Activated naive CD4-positive, alpha-beta T cell treated with anti-CD3 and anti-CD28 coated beads, Interleukin-2, amount 10 ng/mL, durations not matched to agents 7 days and 5 days (primary cell): ENCODE data around the gene CASP5.
"Not testable (repeated sequence)": the region's sequence is repeated elsewhere in the genome, so short reads cannot be mapped to it uniquely, and the experiment has no call there.

Experiments used
- CTCF ChIA-PET: fragments of 350-600 bp; sonication (Branson Sonifier 250); formaldehyde crosslinking; loops from one replicate; lab custom pipeline; 2021; ENCODE audit warnings: antibody characterized with exemption; lab: Charles Lee
- DNase-seq: peaks from one replicate; pipeline ENCODE4 v3.0.0-alpha.2; 2020
- H3K27ac Mint-ChIP-seq: one replicate; pipeline ENCODE4 v1.8.0; 2021; ENCODE audit warnings: mild to moderate bottlenecking, moderate library complexity, mixed read lengths
- H3K27me3 Mint-ChIP-seq: one replicate; pipeline ENCODE4 v1.8.0; 2021; ENCODE audit warnings: mild to moderate bottlenecking, mixed read lengths
- H3K36me3 Mint-ChIP-seq: one replicate; pipeline ENCODE4 v1.8.0; 2021; ENCODE audit warnings: mixed read lengths
- H3K4me1 Mint-ChIP-seq: one replicate; pipeline ENCODE4 v1.8.0; 2021; ENCODE audit warnings: mixed read lengths
- H3K4me3 Mint-ChIP-seq: one replicate; pipeline ENCODE4 v1.8.0; 2021; ENCODE audit warnings: mild to moderate bottlenecking, moderate library complexity, mixed read lengths
- H3K9me3 Mint-ChIP-seq: one replicate; pipeline ENCODE4 v1.8.0; 2021; ENCODE audit warnings: mixed read lengths

CASP5 gene

DNA sequence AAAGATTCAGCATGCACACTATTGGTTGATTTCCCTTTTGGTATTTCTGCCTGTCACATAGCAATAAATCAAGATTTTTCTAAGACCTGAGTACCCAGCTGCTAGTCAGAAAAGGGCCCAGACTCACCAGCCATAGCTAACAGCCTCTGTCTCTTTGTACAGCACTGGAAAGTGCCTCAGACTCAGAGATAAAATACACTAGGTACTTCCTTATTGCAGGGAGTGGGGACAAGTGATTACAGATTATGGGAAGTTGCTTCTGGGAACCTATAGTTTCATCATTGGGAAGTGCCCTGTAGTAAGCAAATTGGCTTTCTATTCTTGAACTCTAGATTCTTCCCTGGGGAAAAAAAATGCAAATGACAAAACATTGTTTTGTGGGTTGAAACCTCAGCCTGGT is at the start of gene CASP5:
TSS of gene CASP5 (minus strand) at position 166 of the 400 bp plus-strand sequence. CDS start at position 134, 32 bp downstream.
- H3K27ac Mint-ChIP-seq: no peak within 1 kb of the TSS
- DNase-seq: no peak
- peaks cover 6% of the 10 kb centered on the region for H3K4me1 Mint-ChIP-seq
- no peak within 1 kb of the TSS for H3K4me3 Mint-ChIP-seq
- CTCF ChIA-PET: no interaction called here
- peaks cover 3% of the 10 kb centered on the region for H3K9me3 Mint-ChIP-seq
- no peaks in the 10 kb centered on the region for H3K27me3 Mint-ChIP-seq
- H3K36me3 Mint-ChIP-seq: peaks cover 34% of the 10 kb centered on the region

DNA sequence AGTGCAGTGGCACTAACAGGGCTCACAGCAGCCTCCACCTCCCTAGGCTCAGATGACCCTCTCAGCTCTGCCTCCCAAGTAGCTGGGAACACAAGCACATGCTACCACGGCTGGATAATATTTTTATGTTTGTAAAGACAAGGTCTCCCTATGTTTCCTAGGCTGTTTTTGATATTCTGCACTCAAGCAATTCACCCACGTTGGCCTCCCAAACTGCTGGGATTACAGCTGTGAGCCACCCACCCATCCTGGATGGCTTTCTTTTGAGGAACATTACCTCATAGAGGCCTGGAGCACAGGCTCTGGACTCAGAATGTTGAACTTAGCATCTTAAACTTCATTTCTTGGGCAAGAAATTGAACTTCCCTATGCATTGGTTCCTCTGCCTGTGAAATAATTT is 49.1 kb upstream of the CASP5 start:
- H3K27me3 Mint-ChIP-seq, H3K4me3 Mint-ChIP-seq, CTCF ChIA-PET: not testable (repeated sequence)

DNA sequence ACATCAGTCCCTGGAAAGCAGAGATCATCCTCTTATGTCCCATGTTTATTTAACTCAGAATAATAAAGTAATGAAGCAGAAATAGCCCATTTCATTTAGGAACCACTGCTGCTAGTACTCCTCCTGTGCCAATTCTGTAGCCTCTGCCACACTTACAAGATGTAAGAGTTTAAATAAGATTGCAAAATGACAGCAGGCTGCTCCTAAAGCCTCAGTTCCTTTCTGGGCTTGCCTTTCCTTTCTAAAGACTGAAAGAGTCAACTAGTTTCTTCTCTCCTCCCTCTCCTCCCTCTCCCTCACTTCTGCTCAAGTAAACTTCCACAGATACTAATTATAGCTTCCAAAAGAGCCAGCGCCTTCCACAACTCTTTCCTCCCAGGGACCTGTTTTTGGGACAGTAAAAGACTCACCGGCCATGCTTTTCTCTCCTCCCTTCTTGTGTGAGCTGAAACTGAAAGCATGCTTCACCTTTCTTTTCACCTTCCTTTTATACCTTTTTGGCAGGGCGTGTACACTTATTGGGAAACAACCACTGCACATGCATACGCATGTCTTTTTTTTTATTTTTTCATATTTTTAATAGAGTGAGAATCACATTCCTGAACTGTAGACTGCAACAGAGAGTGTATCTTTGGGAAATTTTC is 48.2 kb upstream of the CASP5 start:
- peaks cover 29% of the 10 kb centered on the region for H3K36me3 Mint-ChIP-seq
- no peaks in the 10 kb centered on the region for H3K27me3 Mint-ChIP-seq
- H3K4me1 Mint-ChIP-seq: peaks cover 39% of the 10 kb centered on the region
- peak; percentile 33 for DNase-seq
- H3K4me3 Mint-ChIP-seq: peak overlapping the region; percentile 87
- CTCF ChIA-PET: no interaction called here
- H3K27ac Mint-ChIP-seq: peak overlapping the region; percentile 89
- no peaks in the 10 kb centered on the region for H3K9me3 Mint-ChIP-seq

More for the DNA sequence above, 49.1 kb upstream of the CASP5 start:
- H3K27ac Mint-ChIP-seq, DNase-seq, H3K9me3 Mint-ChIP-seq: not testable (repeated sequence)
- peaks cover 22% of the 10 kb centered on the region for H3K36me3 Mint-ChIP-seq
- peaks cover 35% of the 10 kb centered on the region for H3K4me1 Mint-ChIP-seq

DNA sequence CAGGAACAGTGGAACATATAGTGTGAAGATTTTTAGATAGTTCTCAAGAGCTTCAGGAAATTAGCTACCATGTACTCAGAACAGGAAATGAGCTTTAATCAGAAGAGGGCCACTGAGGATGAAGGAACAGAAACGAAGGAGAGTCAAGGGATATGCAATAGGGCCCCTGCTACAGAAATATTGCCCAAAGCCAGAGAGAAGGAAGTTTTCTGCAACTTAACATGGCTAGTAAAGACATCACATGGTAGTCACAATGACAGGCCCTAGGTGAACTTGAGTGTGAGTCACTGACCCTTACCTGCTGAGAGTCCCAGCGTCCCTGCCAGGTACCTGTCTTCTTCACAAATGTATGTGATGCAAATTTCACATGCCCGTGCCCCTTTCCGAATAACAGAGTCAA is 47.3 kb upstream of the CASP5 start:
- Mint-ChIP-seq H3K4me1 (peaks cover 46% of the 10 kb centered on the region), H3K4me3 (peak overlapping the region; percentile 87), H3K9me3 (no peaks in the 10 kb centered on the region), H3K27ac (peak overlapping the region; percentile 89), H3K27me3 (no peaks in the 10 kb centered on the region), H3K36me3 (peaks cover 37% of the 10 kb centered on the region)
- DNase-seq: no peak
- CTCF ChIA-PET: no interaction called here

DNA sequence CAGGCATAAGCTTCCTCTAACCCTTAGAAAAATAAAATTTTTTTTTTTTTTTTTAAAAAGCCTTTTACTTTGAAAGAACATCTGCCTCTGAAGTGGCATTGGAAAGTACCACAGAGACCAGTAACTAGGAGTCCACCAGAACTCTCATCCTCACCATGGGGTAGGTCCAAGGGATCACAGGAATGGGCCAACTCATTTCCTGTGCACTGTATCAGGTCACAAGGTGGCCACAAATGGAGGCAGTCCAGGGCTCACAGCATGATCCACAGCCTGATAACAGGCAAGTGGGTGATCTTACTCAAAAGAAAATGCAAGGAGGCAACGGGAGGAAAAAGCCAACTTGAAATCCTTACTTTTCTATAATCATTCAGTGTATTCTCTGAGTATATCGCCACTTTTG is 46.8 kb upstream of the CASP5 start:
- CTCF ChIA-PET, H3K9me3 Mint-ChIP-seq, H3K27me3 Mint-ChIP-seq, DNase-seq: not testable (repeated sequence)
- Mint-ChIP-seq H3K4me3 (peak overlapping the region; percentile 87), H3K4me1 (peaks cover 46% of the 10 kb centered on the region), H3K36me3 (peaks cover 42% of the 10 kb centered on the region), H3K27ac (peak overlapping the region; percentile 89)

DNA sequence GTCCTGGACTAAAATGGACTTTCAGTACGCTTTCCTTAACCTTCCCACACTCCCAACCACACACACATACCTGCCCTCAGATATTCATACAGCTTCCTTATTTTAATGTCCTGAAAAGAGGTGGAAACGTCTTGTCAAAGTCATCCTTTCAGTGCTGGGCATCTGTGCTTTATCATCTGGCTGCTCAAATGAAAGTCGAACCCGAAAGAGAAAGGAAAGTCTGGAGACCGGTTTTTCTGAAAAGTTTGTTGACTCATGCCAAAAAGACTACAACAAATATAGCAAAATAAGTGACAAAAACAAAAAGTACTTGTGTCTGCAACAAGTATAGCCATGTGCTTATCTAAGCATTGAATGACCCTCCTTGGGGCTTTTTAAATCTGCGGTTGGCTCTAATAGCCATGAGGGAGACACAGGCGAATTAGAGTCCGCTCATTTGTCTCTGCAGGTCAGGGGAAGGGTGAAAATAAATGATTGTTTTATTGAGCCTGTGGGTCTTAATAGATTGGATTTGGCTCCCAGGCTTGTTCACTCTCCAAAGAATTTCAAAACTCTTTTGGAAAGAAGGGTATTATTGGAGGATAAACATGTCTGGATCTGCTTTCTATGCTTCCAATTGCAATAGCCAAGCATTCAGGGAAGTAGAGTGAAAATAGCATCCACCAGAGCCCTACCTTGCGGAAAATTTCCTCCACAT is 40.4 kb upstream of the CASP5 start:
- H3K4me3 Mint-ChIP-seq, H3K9me3 Mint-ChIP-seq, CTCF ChIA-PET, H3K27ac Mint-ChIP-seq, H3K27me3 Mint-ChIP-seq, DNase-seq: not testable (repeated sequence)
- H3K36me3 Mint-ChIP-seq: peaks cover 66% of the 10 kb centered on the region
- peaks cover 21% of the 10 kb centered on the region for H3K4me1 Mint-ChIP-seq

DNA sequence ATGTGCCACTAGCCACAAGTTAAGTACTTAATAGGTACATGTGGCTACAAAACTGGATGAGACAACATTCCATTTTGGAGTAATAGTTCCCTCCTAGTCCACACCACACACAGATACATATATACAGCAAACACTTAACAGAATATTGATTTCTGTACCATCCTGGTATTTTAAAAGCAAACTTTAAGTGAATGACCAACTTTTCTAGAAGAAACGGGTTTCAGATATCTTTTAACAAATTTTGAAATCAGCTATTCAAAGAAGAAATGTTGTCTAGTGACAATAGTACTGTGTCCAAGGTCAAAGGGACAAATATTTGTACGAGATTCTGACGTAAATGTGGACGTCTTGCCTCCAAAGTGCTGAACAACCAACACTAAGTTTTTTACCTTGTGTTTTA is 34.5 kb upstream of the CASP5 start:
- Mint-ChIP-seq H3K4me3 (no peak overlapping the region), H3K27me3 (peaks cover 7% of the 10 kb centered on the region), H3K9me3 (no peaks in the 10 kb centered on the region), H3K4me1 (no peaks in the 10 kb centered on the region), H3K27ac (no peak overlapping the region), H3K36me3 (peaks cover 21% of the 10 kb centered on the region)
- DNase-seq: no peak
- CTCF ChIA-PET: no interaction called here

DNA sequence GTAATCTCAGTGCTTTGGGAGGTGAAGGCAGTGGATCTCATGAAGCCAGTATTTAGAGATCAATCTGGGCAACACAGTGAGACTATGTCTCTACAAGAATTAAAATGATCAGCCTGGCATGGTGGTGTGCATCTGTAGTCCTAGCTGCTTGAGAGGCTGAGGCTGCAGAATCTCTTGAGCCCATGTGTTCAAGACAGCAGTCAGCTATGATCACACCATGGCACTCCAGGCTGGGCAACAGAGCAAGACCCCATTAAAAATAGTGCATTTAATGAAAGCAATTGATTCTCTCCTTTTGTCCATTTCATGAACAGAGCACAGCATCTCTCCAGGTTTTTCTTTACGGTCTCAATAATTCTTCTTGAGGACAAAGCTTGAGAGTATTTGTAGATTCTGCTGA is 33.5 kb upstream of the CASP5 start:
- Mint-ChIP-seq H3K9me3 (no peaks in the 10 kb centered on the region), H3K4me1 (no peaks in the 10 kb centered on the region), H3K4me3 (no peak overlapping the region), H3K36me3 (peaks cover 12% of the 10 kb centered on the region), H3K27ac (no peak overlapping the region), H3K27me3 (peaks cover 4% of the 10 kb centered on the region)
- CTCF ChIA-PET: no interaction called here
- DNase-seq: no peak

DNA sequence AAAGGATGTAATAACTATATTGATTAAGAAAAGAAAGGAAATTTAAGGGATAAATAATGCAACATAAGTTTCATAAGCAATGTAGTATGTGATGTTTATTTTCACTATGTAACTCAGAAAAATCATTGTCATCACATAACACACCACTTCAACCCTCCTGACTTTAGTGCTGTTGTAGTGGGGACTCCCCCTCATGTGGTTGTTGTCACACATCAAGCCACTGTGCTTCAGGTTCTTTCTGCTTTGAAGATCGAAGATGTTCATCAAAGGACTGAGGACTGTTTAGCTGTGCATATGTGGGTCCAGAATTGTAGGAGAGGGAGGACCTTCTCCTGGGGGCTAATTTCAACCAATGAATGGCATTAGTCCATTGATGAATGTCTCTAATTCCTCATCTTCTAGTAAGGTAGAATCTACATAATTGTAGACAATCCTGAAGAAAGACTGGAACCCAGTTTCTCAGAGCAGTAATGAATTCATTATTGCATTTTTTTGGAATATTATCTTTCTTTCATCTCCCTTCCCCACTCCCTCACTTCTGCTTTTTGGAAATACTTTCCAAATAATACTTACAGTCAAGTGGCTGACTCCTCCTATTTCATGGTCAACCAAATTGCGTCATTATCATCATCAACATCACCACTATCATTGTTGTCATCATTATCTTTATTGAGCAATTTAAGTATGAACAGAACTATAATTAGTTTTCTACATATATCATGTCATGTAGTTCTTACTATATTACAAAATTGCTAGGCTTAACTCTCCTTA is 31.9 kb upstream of the CASP5 start:
- H3K36me3 Mint-ChIP-seq: no peaks in the 10 kb centered on the region
- no peak overlapping the region for H3K27ac Mint-ChIP-seq
- CTCF ChIA-PET: interaction anchor here (0.6 kb wide), 1 partner anchor 557 kb away, joined by 4 read pairs; no protein-coding TSS in a partner anchor
- H3K4me3 Mint-ChIP-seq: no peak overlapping the region
- DNase-seq: no peak
- peaks cover 4% of the 10 kb centered on the region for H3K27me3 Mint-ChIP-seq
- H3K9me3 Mint-ChIP-seq: no peaks in the 10 kb centered on the region
- H3K4me1 Mint-ChIP-seq: no peaks in the 10 kb centered on the region

DNA sequence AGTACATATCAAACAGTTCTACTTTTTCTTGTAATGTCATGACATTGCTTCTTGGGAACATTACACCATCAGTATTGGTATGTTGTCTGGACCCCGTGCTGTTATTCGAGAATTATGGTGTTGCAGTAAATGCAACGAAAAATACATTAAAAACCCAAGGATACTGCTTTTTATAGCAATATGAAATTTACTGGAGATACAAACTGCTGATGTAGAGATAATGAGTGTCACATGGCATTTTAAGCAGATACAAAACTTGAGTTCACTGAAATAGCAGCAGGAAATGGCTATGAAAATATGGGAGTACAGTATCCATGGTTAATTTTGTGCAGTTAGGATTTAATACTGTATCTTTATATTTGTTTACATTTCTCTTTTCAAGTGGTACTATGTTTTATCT is 29.5 kb upstream of the CASP5 start:
- no peak overlapping the region for H3K27ac Mint-ChIP-seq
- H3K36me3 Mint-ChIP-seq: no peaks in the 10 kb centered on the region
- H3K4me1 Mint-ChIP-seq: no peaks in the 10 kb centered on the region
- no peak for DNase-seq
- H3K4me3 Mint-ChIP-seq: no peak overlapping the region
- CTCF ChIA-PET: no interaction called here
- H3K9me3 Mint-ChIP-seq: no peaks in the 10 kb centered on the region
- H3K27me3 Mint-ChIP-seq: peaks cover 4% of the 10 kb centered on the region

DNA sequence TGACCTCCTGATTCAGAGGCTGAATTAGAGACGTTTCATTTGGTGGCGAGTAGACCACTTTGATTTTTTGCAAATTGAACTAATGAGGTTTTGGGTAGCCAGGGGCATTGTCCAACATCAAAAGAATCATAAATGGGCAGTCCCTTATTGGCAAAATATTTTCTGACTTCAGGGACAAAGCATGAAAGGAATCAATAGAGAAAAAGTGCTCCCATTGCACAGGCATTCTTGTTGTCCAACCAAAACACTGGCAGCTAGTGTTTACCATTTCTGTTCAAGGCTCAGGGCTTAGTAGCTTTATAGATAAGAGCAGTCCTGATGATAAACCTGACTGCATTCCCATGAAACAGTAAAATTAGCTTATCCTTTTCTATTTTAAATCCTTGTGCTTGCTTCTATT is 28.6 kb upstream of the CASP5 start:
- H3K36me3 Mint-ChIP-seq: no peaks in the 10 kb centered on the region
- no peak for DNase-seq
- CTCF ChIA-PET: no interaction called here

DNA sequence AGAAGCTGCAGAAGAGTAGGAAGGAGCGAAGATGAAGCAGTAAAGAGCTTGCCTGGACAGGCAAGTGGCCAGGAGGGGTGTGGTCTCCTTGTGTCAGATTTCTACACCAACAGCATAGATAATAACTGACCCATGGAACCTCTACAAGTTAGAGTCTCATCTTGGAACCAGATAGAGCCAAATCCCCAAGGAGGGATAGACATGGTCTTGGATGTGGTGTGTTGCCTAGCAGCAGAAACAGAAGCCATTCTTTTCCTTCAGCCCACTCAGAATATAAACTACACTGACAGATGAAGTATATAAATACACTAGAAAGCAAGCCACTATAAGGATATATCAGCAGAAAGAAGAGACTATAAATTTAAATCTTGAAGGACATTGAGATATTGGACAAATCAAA is 26.5 kb upstream of the CASP5 start:
- Mint-ChIP-seq H3K27me3 (no peaks in the 10 kb centered on the region), H3K4me1 (peaks cover 14% of the 10 kb centered on the region), H3K4me3 (no peak overlapping the region), H3K9me3 (no peaks in the 10 kb centered on the region), H3K27ac (no peak overlapping the region), H3K36me3 (peaks cover 4% of the 10 kb centered on the region)
- DNase-seq: no peak
- CTCF ChIA-PET: no interaction called here

More for the DNA sequence above, 28.6 kb upstream of the CASP5 start:
- peaks cover 4% of the 10 kb centered on the region for H3K27me3 Mint-ChIP-seq
- no peaks in the 10 kb centered on the region for H3K9me3 Mint-ChIP-seq
- H3K27ac Mint-ChIP-seq: no peak overlapping the region
- peaks cover 3% of the 10 kb centered on the region for H3K4me1 Mint-ChIP-seq
- no peak overlapping the region for H3K4me3 Mint-ChIP-seq

DNA sequence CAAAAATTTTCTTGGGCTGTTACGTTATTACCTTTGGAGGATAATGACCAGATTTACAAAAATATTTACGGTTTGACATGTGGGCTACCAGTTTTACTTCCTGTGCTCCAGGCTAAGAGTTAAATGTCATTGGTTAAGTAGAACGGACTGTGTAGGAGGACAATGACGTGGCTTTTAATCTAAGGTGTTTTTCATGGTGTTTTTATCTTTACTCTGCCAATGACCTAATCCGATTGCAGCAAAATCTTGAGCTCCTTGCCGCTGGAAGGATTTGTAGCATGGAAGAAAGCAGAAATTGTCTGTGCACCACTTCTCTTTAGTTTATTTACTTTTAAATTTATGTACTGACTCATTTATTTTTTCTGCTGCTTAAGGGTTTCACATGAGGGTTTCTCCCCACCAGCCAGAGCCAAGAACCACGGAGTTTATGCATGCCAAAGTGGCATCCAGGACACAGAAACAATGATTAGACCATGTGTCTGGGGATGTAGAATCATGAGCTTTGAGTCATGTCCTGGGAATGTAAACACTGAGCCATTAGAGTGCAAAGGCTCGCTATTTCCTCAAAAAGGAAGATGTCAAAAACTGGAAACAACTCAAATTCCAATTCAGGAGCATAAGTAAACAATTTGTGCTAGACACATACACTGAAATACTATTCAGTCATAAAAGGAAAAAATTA is 24.1 kb upstream of the CASP5 start:
- no peak for DNase-seq
- Mint-ChIP-seq H3K4me3 (no peak overlapping the region), H3K27me3 (no peaks in the 10 kb centered on the region), H3K27ac (no peak overlapping the region), H3K36me3 (peaks cover 19% of the 10 kb centered on the region), H3K4me1 (peaks cover 37% of the 10 kb centered on the region), H3K9me3 (no peaks in the 10 kb centered on the region)
- CTCF ChIA-PET: no interaction called here

DNA sequence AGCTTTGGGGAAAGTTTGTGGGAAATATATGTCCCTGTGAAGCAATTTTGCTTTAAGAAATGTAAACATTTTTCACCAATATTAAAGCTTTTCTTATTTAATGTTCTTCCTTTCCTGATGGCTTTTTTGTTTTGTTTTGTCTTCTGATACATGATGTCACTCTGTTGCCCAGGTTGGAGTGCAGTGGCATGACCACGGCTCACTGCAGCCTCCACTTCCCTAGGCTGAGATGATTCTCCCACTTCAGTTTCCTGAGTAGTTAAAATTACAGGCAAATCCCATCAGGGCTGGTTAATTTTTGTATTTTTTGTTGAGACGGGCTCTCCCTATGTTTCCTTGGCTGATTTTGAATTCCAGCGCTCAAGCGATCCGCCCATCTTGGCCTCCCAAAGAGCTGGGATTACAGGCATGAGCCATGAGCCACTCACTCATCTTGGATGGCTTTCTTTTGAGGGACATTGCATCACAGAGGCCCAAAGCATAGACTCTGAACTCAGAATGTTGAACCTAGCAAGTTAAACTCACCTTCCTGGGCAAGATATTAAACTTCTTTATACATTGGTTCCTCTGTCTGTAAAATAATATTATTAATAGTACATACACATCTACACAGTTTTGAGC is 22.8 kb upstream of the CASP5 start:
- Mint-ChIP-seq H3K4me3 (peak overlapping the region; percentile 89), H3K4me1 (peaks cover 46% of the 10 kb centered on the region), H3K27ac (peak overlapping the region; percentile 35), H3K27me3 (no peaks in the 10 kb centered on the region), H3K36me3 (peaks cover 30% of the 10 kb centered on the region), H3K9me3 (no peaks in the 10 kb centered on the region)
- CTCF ChIA-PET: no interaction called here
- DNase-seq: no peak
